H1 (cell line): ENCODE measurements around the gene CXCL1. TPM values are rescaled to one million over a fixed set of nuclear protein-coding genes. Genes with fewer than 3 reads are reported as not detected.

Experiments used
- CTCF ChIA-PET: fragments of 300-600 bp; sonication (Branson Sonifier 250); formaldehyde crosslinking; loops from one replicate; lab custom pipeline; 2021; ENCODE audit not compliant: partially characterized antibody; lab: Charles Lee
- POLR2A ChIA-PET: fragments of 300-600 bp; sonication (Branson Sonifier 250); formaldehyde crosslinking; loops from one replicate; lab custom pipeline; 2021; ENCODE audit warnings: inconsistent platforms; ENCODE audit not compliant: partially characterized antibody; lab: Charles Lee
- DNase-seq, 2 experiments: peaks; one replicate each; pipeline versions ENCODE4 v3.0.0 to v3.0.0-alpha.2; 2010 to 2022; ENCODE audit warnings: low spot score in 2 of 2, low read depth in 1 of 2, mixed read lengths in 1 of 2
- FAIRE-seq: peaks from 2 replicates; lab custom pipeline; 2011; peaks lifted over from hg19 to GRCh38; lab: Jason Lieb, UNC
- H2AFZ ChIP-seq: 2 replicates; pipeline ENCODE4 v1.8.1; 2012; ENCODE audit warnings: low read length, inconsistent platforms
- H2AK5ac ChIP-seq: 2 replicates; pipeline ENCODE4 v1.6.1; 2013; ENCODE audit warnings: low read depth, low read length
- H2BK120ac ChIP-seq: replicated peaks from 2 replicates; pipeline ENCODE3; 2013; ENCODE audit warnings: low read depth, low read length, inconsistent platforms
- H2BK12ac ChIP-seq: 2 replicates; pipeline ENCODE4 v1.6.1; 2013; ENCODE audit warnings: low read depth, low read length
- H2BK15ac ChIP-seq: 2 replicates; pipeline ENCODE4 v1.6.1; 2013; ENCODE audit warnings: low read length
- H2BK20ac ChIP-seq: 2 replicates; pipeline ENCODE4 v1.6.1; 2013; ENCODE audit warnings: low read length
- H2BK5ac ChIP-seq: 2 replicates; pipeline ENCODE4 v1.6.1; 2013; ENCODE audit warnings: low read depth, low read length
- H3K14ac ChIP-seq: 2 replicates; pipeline ENCODE4 v1.6.1; 2013; ENCODE audit warnings: inconsistent platforms; ENCODE audit not compliant: insufficient read length
- H3K18ac ChIP-seq: 2 replicates; pipeline ENCODE4 v1.6.1; 2013; ENCODE audit warnings: low read length; ENCODE audit errors: extremely low read depth
- H3K23ac ChIP-seq: 2 replicates; pipeline ENCODE4 v1.6.1; 2013; ENCODE audit warnings: inconsistent platforms; ENCODE audit not compliant: insufficient read length
- H3K23me2 ChIP-seq: 2 replicates; pipeline ENCODE4 v1.6.1; 2013; ENCODE audit warnings: low read depth, low read length
- H3K27ac ChIP-seq: 2 replicates; pipeline ENCODE4 v1.6.1; 2011; ENCODE audit warnings: low read depth, low read length, inconsistent platforms
- H3K27me3 ChIP-seq, 4 experiments: replicated peaks in 1 of 4; 1 replicate in 1 of 4; 2 replicates in 3 of 4; pipeline versions ENCODE4 v1.6.1 to v1.8.1; 2011 to 2013; ENCODE audit warnings: low read length in 3 of 4, mild to moderate bottlenecking in 3 of 4, inconsistent platforms in 2 of 4, mixed read lengths in 2 of 4, moderate library complexity in 1 of 4; ENCODE audit not compliant: control insufficient read depth in 3 of 4, insufficient read depth in 3 of 4; ENCODE audit errors: extremely low read depth in 1 of 4
- H3K36me3 ChIP-seq, 4 experiments: 2 replicates each; pipeline versions ENCODE4 v1.6.1 to v1.8.1; 2011 to 2013; ENCODE audit warnings: mild to moderate bottlenecking in 4 of 4, low read length in 3 of 4, moderate library complexity in 2 of 4, control low read depth in 1 of 4, inconsistent platforms in 1 of 4; ENCODE audit not compliant: insufficient read depth in 4 of 4, control insufficient read depth in 2 of 4
- H3K4ac ChIP-seq: replicated peaks from 2 replicates; pipeline ENCODE3; 2013; ENCODE audit warnings: low read length, low read depth, mixed read lengths, inconsistent platforms; ENCODE audit not compliant: insufficient read length
- H3K4me1 ChIP-seq, 4 experiments: replicated peaks in 1 of 4; 1 replicate in 1 of 4; 2 replicates in 3 of 4; pipeline versions ENCODE4 v1.6.1 to v1.8.1; 2011 to 2013; ENCODE audit warnings: low read length in 3 of 4, inconsistent platforms in 2 of 4, mixed read lengths in 1 of 4; ENCODE audit not compliant: insufficient read depth in 4 of 4, control insufficient read depth in 3 of 4
- H3K4me2 ChIP-seq, 2 experiments: 2 replicates each; pipeline versions ENCODE4 v1.6.1 to v1.8.1; 2011 to 2013; ENCODE audit warnings: low read depth in 2 of 2, low read length in 2 of 2, control low read depth in 1 of 2, inconsistent platforms in 1 of 2, mild to moderate bottlenecking in 1 of 2; ENCODE audit not compliant: insufficient read depth in 1 of 2
- H3K4me3 ChIP-seq, 4 experiments: fragments of 200-600, 300-600 bp in 1 of 4; sonication (generic), shearing (Covaris generic), sonication (Bioruptor Twin) in 1 of 4; 2 replicates each; pipeline versions ENCODE4 v1.5.1 to v1.8.1; 2011 to 2016; ENCODE audit warnings: low read length in 4 of 4, low read depth in 3 of 4, control low read depth in 2 of 4, inconsistent platforms in 2 of 4, mild to moderate bottlenecking in 2 of 4, mixed read lengths in 1 of 4, moderate library complexity in 1 of 4; ENCODE audit not compliant: insufficient read depth in 2 of 4; ENCODE audit errors: extremely low read depth in 1 of 4
- H3K56ac ChIP-seq: replicated peaks from 2 replicates; pipeline ENCODE3; 2013; ENCODE audit warnings: low read depth, mild to moderate bottlenecking, mixed read lengths, low read length, inconsistent platforms; ENCODE audit not compliant: insufficient read length
- H3K79me1 ChIP-seq: 2 replicates; pipeline ENCODE4 v1.6.1; 2013; ENCODE audit warnings: low read depth, low read length, control low read depth
- H3K79me2 ChIP-seq, 2 experiments: 2 replicates each; pipeline versions ENCODE4 v1.6.1 to v1.8.1; 2012 to 2013; ENCODE audit warnings: low read length in 2 of 2, mild to moderate bottlenecking in 2 of 2, inconsistent platforms in 1 of 2; ENCODE audit not compliant: insufficient read depth in 2 of 2, control insufficient read depth in 1 of 2
- H3K9ac ChIP-seq, 4 experiments: replicated peaks in 1 of 4; 1 replicate in 1 of 4; 2 replicates in 3 of 4; pipeline versions ENCODE4 v1.6.1 to v1.8.1; 2011 to 2013; ENCODE audit warnings: low read depth in 3 of 4, low read length in 3 of 4, control low read depth in 2 of 4, mild to moderate bottlenecking in 2 of 4, moderate library complexity in 2 of 4, inconsistent platforms in 1 of 4; ENCODE audit errors: extremely low read depth in 1 of 4
- H3K9me3 ChIP-seq, 2 experiments: 2 replicates each; pipeline versions ENCODE4 v1.6.1 to v1.8.1; 2012 to 2013; ENCODE audit warnings: mild to moderate bottlenecking in 2 of 2, moderate library complexity in 2 of 2, control low read depth in 1 of 2, inconsistent platforms in 1 of 2, low read depth in 1 of 2, low read length in 1 of 2, mixed read lengths in 1 of 2; ENCODE audit not compliant: insufficient read depth in 2 of 2
- H4K20me1 ChIP-seq, 2 experiments: replicated peaks in 1 of 2; 2 replicates each; pipeline versions ENCODE3 to v1.8.1; 2011 to 2013; ENCODE audit warnings: inconsistent platforms in 2 of 2, low read length in 2 of 2, mild to moderate bottlenecking in 1 of 2; ENCODE audit not compliant: insufficient read depth in 2 of 2, control insufficient read depth in 1 of 2
- H4K5ac ChIP-seq: 2 replicates; pipeline ENCODE4 v1.6.1; 2013; ENCODE audit warnings: low read length, low read depth, mixed read lengths, inconsistent platforms; ENCODE audit not compliant: insufficient read length
- H4K8ac ChIP-seq: 2 replicates; pipeline ENCODE4 v1.8.0; 2013; ENCODE audit warnings: mild to moderate bottlenecking, moderate library complexity, low read length, inconsistent platforms; ENCODE audit not compliant: insufficient read depth; ENCODE audit errors: extremely low read depth
- H4K91ac ChIP-seq: replicated peaks from 2 replicates; pipeline ENCODE3; 2013; ENCODE audit warnings: low read length, mixed read lengths, inconsistent platforms; ENCODE audit not compliant: insufficient read length
- ASH2L ChIP-seq: fragments of 200-600, 300-600 bp; sonication (generic); IDR thresholded peaks from one replicate; pipeline ENCODE4 v1.7.1; 2017; ENCODE audit warnings: low read length
- BCL11A ChIP-seq, 2 experiments: IDR thresholded peaks; one replicate each; pipeline ENCODE4 v1.6.1; 2011; ENCODE audit warnings: low read depth in 2 of 2, low read length in 2 of 2, mild to moderate bottlenecking in 2 of 2
- CHD2 ChIP-seq: IDR thresholded peaks from 2 replicates; pipeline ENCODE4 v1.6.1; 2012; ENCODE audit warnings: low read length, improper control_type of control experiment
- CREB1 ChIP-seq: IDR thresholded peaks from 2 replicates; pipeline ENCODE4 v1.6.1; 2012; ENCODE audit warnings: inconsistent platforms
- E2F6 ChIP-seq: IDR thresholded peaks from 2 replicates; pipeline ENCODE4 v1.6.1; 2012; ENCODE audit warnings: inconsistent platforms
- FOSL1 ChIP-seq: IDR thresholded peaks from 2 replicates; pipeline ENCODE4 v1.6.1; 2011; ENCODE audit warnings: mild to moderate bottlenecking, low read depth, low read length, moderate library complexity; ENCODE audit not compliant: insufficient read depth
- GTF2F1 ChIP-seq: IDR thresholded peaks from 2 replicates; pipeline ENCODE4 v1.6.1; 2012; ENCODE audit warnings: low read depth, low read length, improper control_type of control experiment, borderline replicate concordance
- PHF8 ChIP-seq: fragments of 200-600 bp; sonication (generic); conservative IDR thresholded peaks from 2 replicates; pipeline ENCODE4 v1.7.1; 2012; ENCODE audit warnings: low read depth, mild to moderate bottlenecking, inconsistent platforms, low read length, moderate library complexity
- POLR2A ChIP-seq, 2 experiments: IDR thresholded peaks; 1 replicate in 1 of 2; 2 replicates in 1 of 2; pipeline ENCODE4 v1.6.1; 2011; ENCODE audit warnings: low read depth in 2 of 2, low read length in 2 of 2, mild to moderate bottlenecking in 2 of 2; ENCODE audit errors: control extremely low read depth in 1 of 2
- RBBP5 ChIP-seq: IDR thresholded peaks from 2 replicates; pipeline ENCODE4 v1.7.1; 2012; ENCODE audit warnings: low read depth, mild to moderate bottlenecking, inconsistent platforms, low read length, moderate library complexity, borderline replicate concordance
- SP1 ChIP-seq: IDR thresholded peaks from 2 replicates; pipeline ENCODE4 v1.6.1; 2011; ENCODE audit warnings: low read depth, low read length
- SUZ12 ChIP-seq: fragments of 200-600 bp; sonication (generic); IDR thresholded peaks from 2 replicates; pipeline ENCODE4 v1.6.1; 2012; ENCODE audit warnings: mild to moderate bottlenecking, inconsistent platforms, low read length, moderate library complexity, mixed read lengths
- TCF12 ChIP-seq: IDR thresholded peaks from 2 replicates; pipeline ENCODE4 v1.6.1; 2011; ENCODE audit warnings: low read depth, mild to moderate bottlenecking, low read length
- TEAD4 ChIP-seq: IDR thresholded peaks from 2 replicates; pipeline ENCODE4 v1.6.1; 2012; ENCODE audit warnings: low read depth, low read length, inconsistent platforms, mixed read lengths
- polyA plus RNA-seq, 7 experiments: library from polyadenylated mRNA; depleted of rRNA in 3 of 7; stranded (reverse) in 5 of 7; unstranded in 2 of 7; fragments of >200 nt in 5 of 7; fragments of 200-250 nt in 2 of 7; gene quantifications; 1 replicate in 5 of 7; 2 replicates in 1 of 7; 4 replicates in 1 of 7; pipeline versions ENCODE4 v1.2.1 to v1.2.3, GENCODE V29; 2011 to 2013; ENCODE audit warnings: missing spikeins in 2 of 7, mixed read lengths in 2 of 7
- total RNA-seq: library from RNA; stranded (reverse); fragmentation: NEBNext Ultra II Directional; extraction: Animal tissue kit (Norgen Biotek cat#: 25700); gene quantifications from 2 replicates; pipeline ENCODE4 v1.2.1, GENCODE V29; 2021

The CXCL1 gene
- total and polyA plus RNA-seq, 2 of the 8 experiments (the other 6 are each of a cell fraction or from before 2014, with no cell fraction given) = 0.77 to 0.80 TPM

- Histone ChIP-seq H3K36me3 (no peaks in the 10 kb centered on the region; a peak in 1 of 8 replicates), H2AK5ac (no peak overlapping the region), H4K5ac (no peak overlapping the region), H3K27ac (no peak overlapping the region), H3K9me3 (0 out of 4 replicates have a peak, but pooled peaks cover 0 to 4% of the 10 kb centered on the region in 2 experiments), H2BK15ac (no peak overlapping the region), H3K4ac (no peak overlapping the region), H3K23me2 (no peaks in the 10 kb centered on the region), H4K20me1 (no peaks in the 10 kb centered on the region), H3K79me2 (no peaks in the 10 kb centered on the region), H3K4me1 (no peaks in the 10 kb centered on the region), H3K14ac (no peak overlapping the region), H3K4me3 (no peak overlapping the region), H2BK120ac (no peak overlapping the region), H3K56ac (no peak overlapping the region), H2AFZ (no peak overlapping the region), H3K4me2 (no peak overlapping the region), H3K9ac (no peak overlapping the region), H3K18ac (no peak overlapping the region), H3K27me3 (no peaks in the 10 kb centered on the region), H3K23ac (no peak overlapping the region), H2BK5ac (no peak overlapping the region), H3K79me1 (no peaks in the 10 kb centered on the region), H2BK12ac (no peak overlapping the region), H2BK20ac (no peak overlapping the region), H4K91ac (no peak overlapping the region), H4K8ac (no peak overlapping the region)
- POLR2A ChIA-PET = no interaction called here
- no peak for DNase-seq
- TF ChIP-seq BCL11A (IDR thresholded peaks at IDR 0.05; ENCODE audit: low read depth in 2 of 2, low read length in 2 of 2) (no peak), ASH2L (no peak), TCF12 (no peak), POLR2A (IDR thresholded peaks at IDR 0.05; ENCODE audit: control extremely low read depth in 1 of 2, low read depth in 2 of 2, low read length in 2 of 2) (no peak), SP1 (no peak), PHF8 (no peak), RBBP5 (no peak), FOSL1 (no peak), TEAD4 (no peak), GTF2F1 (no peak), SUZ12 (no peak), E2F6 (no peak), CREB1 (no peak), CHD2 (no peak)
- CTCF ChIA-PET = no interaction called here
- FAIRE-seq = no peak
Measured at GRCh38 chr4:73822812-73823504, 46.2 kb upstream of the CXCL1 start.
